GM12878 (cell line): Measurements from ENCODE around the gene INO80. TPM values are rescaled to one million over a fixed set of nuclear protein-coding genes. Genes with fewer than 3 reads are reported as not detected.
A peak's percentile ranks its signal among the peaks of the same experiment; 100 is the strongest.
"Not testable (repeated sequence)": the region's sequence is repeated elsewhere in the genome, so short reads cannot be mapped to it uniquely, and the experiment has no call there.

ENCODE experiments used
- ATAC-seq: fragments of 200-7000 bp; cut with Tn5 transposase; 3 replicates; pipeline ENCODE4 v1.9.1; 2020; ENCODE audit warnings: mild to moderate bottlenecking, moderate library complexity
- BruUV-seq: library from RNA; stranded (reverse); fragments of 400-500 nt; replicated peaks from 2 replicates; lab custom pipeline; 2021; lab: Mats Ljungman, UMichigan
- CTCF ChIA-PET: fragments of 300-600 bp; sonication (Branson Sonifier 250); formaldehyde crosslinking; extraction: SDS; loops from one replicate; lab custom pipeline; 2021; ENCODE audit warnings: inconsistent platforms; lab: Yijun Ruan, JAX
- POLR2A ChIA-PET: fragments of 350-600 bp; formaldehyde crosslinking; extraction: SDS; loops from one replicate; lab custom pipeline; 2021; ENCODE audit warnings: inconsistent platforms; lab: Charles Lee
- RAD21 ChIA-PET: fragments of 300-600 bp; sonication (Branson Sonifier 250); formaldehyde crosslinking; loops from one replicate; lab custom pipeline; 2023; ENCODE audit warnings: antibody characterized with exemption; ENCODE audit not compliant: unreplicated experiment; lab: Charles Lee
- SMC1A ChIA-PET: fragments of 300-600 bp; sonication (Branson Sonifier 250); formaldehyde crosslinking; loops from one replicate; lab custom pipeline; 2023; ENCODE audit not compliant: unreplicated experiment, uncharacterized antibody; lab: Charles Lee
- DNase-seq: peaks from one replicate; pipeline ENCODE4 v3.0.0-alpha.2; 2011; ENCODE audit warnings: low read depth, low spot score
- FAIRE-seq: peaks from 3 replicates; lab custom pipeline; 2011; peaks lifted over from hg19 to GRCh38; lab: Jason Lieb, UNC
- H2AFZ ChIP-seq: 2 replicates; pipeline ENCODE4 v1.6.0; 2011; ENCODE audit warnings: low read depth, low read length, control low read depth; ENCODE audit not compliant: control insufficient read depth
- H3K27ac ChIP-seq: 2 replicates; pipeline ENCODE4 v1.5.1; 2011; ENCODE audit warnings: control low read depth; ENCODE audit not compliant: control insufficient read depth, insufficient read depth
- H3K27me3 ChIP-seq, 2 experiments: replicated peaks in 1 of 2; 2 replicates each; pipeline versions ENCODE4 v1.6.0 to v1.6.1; 2011; ENCODE audit warnings: low read length in 1 of 2; ENCODE audit not compliant: control insufficient read depth in 2 of 2, insufficient read depth in 2 of 2
- H3K36me3 ChIP-seq, 2 experiments: 2 replicates each; pipeline ENCODE4 v1.5.1; 2011; ENCODE audit warnings: low read length in 1 of 2; ENCODE audit not compliant: control insufficient read depth in 2 of 2, insufficient read depth in 2 of 2
- H3K4me1 ChIP-seq: 2 replicates; pipeline ENCODE4 v1.6.1; 2011; ENCODE audit warnings: mild to moderate bottlenecking, low read length, moderate library complexity, mixed read lengths; ENCODE audit not compliant: control insufficient read depth, insufficient read depth
- H3K4me2 ChIP-seq: 2 replicates; pipeline ENCODE4 v1.6.0; 2011; ENCODE audit warnings: control low read depth; ENCODE audit not compliant: control insufficient read depth, insufficient read depth
- H3K4me3 ChIP-seq: fragments of 200-600 bp; sonication (generic); 2 replicates; pipeline ENCODE4 v1.5.1; 2016
- H3K79me2 ChIP-seq: 2 replicates; pipeline ENCODE4 v1.6.0; 2011; ENCODE audit warnings: low read length; ENCODE audit not compliant: control insufficient read depth, insufficient read depth
- H3K9ac ChIP-seq: 2 replicates; pipeline ENCODE4 v1.8.0; 2011; ENCODE audit warnings: low read length, control low read depth, mixed read lengths; ENCODE audit not compliant: control insufficient read depth, insufficient read depth
- H3K9me3 ChIP-seq: replicated peaks from 3 replicates; pipeline ENCODE4 v1.5.1; 2011; ENCODE audit warnings: mild to moderate bottlenecking, low read length; ENCODE audit not compliant: control insufficient read depth, insufficient read depth
- H4K20me1 ChIP-seq: 2 replicates; pipeline ENCODE4 v1.6.0; 2011; ENCODE audit not compliant: control insufficient read depth, insufficient read depth
- E4F1 ChIP-seq: fragments of 450-650 bp; IDR thresholded peaks from 2 replicates; pipeline ENCODE4 v1.6.1; 2018; ENCODE audit warnings: borderline replicate concordance, mild to moderate bottlenecking; ENCODE audit not compliant: partially characterized antibody
- JUNB ChIP-seq: IDR thresholded peaks from 2 replicates; pipeline ENCODE4 v1.6.1; 2016; ENCODE audit warnings: antibody characterized with exemption, mild to moderate bottlenecking
- MAX ChIP-seq: IDR thresholded peaks from 2 replicates; pipeline ENCODE4 v1.6.1; 2012; ENCODE audit warnings: low read depth, low read length, improper control_type of control experiment
- MTA2 ChIP-seq: fragments of 450-650 bp; IDR thresholded peaks from 2 replicates; pipeline ENCODE4 v1.6.1; 2016; ENCODE audit warnings: low read depth, mild to moderate bottlenecking, moderate library complexity
- RUNX3 ChIP-seq: IDR thresholded peaks from 2 replicates; pipeline ENCODE4 v1.6.1; 2012; ENCODE audit warnings: low read length, inconsistent platforms
- SP1 ChIP-seq: IDR thresholded peaks from one replicate; pipeline ENCODE4 v1.6.1; 2011; ENCODE audit warnings: low read depth, low read length
- STAT1 ChIP-seq: fragments of 450-650 bp; conservative IDR thresholded peaks from 2 replicates; pipeline ENCODE4 v1.6.1; 2014; ENCODE audit warnings: antibody characterized with exemption, mild to moderate bottlenecking
- WRNIP1 ChIP-seq: IDR thresholded peaks from 2 replicates; pipeline ENCODE4 v1.6.1; 2011; ENCODE audit warnings: low read depth, low read length, improper control_type of control experiment, borderline replicate concordance
- ZNF274 ChIP-seq: IDR thresholded peaks from one replicate; pipeline ENCODE4 v1.8.0; 2011; ENCODE audit not compliant: insufficient read length, insufficient read depth
- WGBS: methylation state at CpG from one replicate; pipeline ENCODE4 v1.1.6; 2016; ENCODE audit warnings: low lambda C conversion rate; ENCODE audit not compliant: insufficient replicate concordance, insufficient coverage; ENCODE audit errors: missing lambda C conversion rate; 5-methylcytosine and 5-hydroxymethylcytosine counted together
- in situ Hi-C: fragments of 300-500 bp; cut with MboI; formaldehyde crosslinking; loops from 9 replicates; pipeline ENCODE4 v1.14.3; 2018; ENCODE audit warnings: mixed read lengths
- intact Hi-C: fragments of 100-400 bp; cut with micrococcal nuclease; formaldehyde crosslinking; loops from one replicate; pipeline ENCODE4 v1.14.2; 2022; ENCODE audit not compliant: unreplicated experiment
- polyA plus RNA-seq, 11 experiments: library from polyadenylated mRNA; depleted of rRNA in 4 of 11; unstranded in 6 of 11; stranded (reverse) in 5 of 11; fragments of >200 nt; fragmentation: Nextera tagmentation in 4 of 11; fragmentation: Illumina TruSeq in 1 of 11; extraction: Ambion mirVana in 4 of 11; extraction: Trizol in 1 of 11; gene quantifications; 1 replicate in 1 of 11; 2 replicates in 10 of 11; pipeline versions ENCODE4 v1.2.1 to v1.2.3, GENCODE V29; 2011 to 2016; ENCODE audit warnings: inconsistent platforms in 2 of 11, missing spikeins in 2 of 11, low read depth in 1 of 11
- total RNA-seq, 4 experiments: library from RNA; depleted of rRNA in 3 of 4; stranded (reverse); fragments of >200 nt in 3 of 4; fragmentation: Illumina TruSeq in 1 of 4; extraction: Trizol in 1 of 4; gene quantifications; 2 replicates each; pipeline versions ENCODE4 v1.2.1 to v1.2.3, GENCODE V29; 2013 to 2021

The INO80 gene
- total and polyA plus RNA-seq, 10 of the 15 experiments (the other 5 are each of a cell fraction or from before 2014, with no cell fraction given), result 4.5 to 25.0 (median 14.2) TPM

GRCh38 chr15:41080144-41080543, 35.9 kb downstream of the INO80 start (continued):
- TF ChIP-seq E4F1 (no peak), ZNF274 (no peak), MTA2 (no peak), SP1 (no peak), MAX (no peak)

- no peaks in the 10 kb centered on the region for H3K79me2 ChIP-seq
- SMC1A ChIA-PET, result interaction anchor here (0.9 kb wide), 1 partner anchor 172 kb away, joined by 3 read pairs; no protein-coding TSS in a partner anchor
- peak; percentile 30; the same call in 1 of the 2 replicates for TF ChIP-seq RUNX3
- TF ChIP-seq WRNIP1, result no peak
- TF ChIP-seq STAT1, result no peak
- TF ChIP-seq JUNB, result no peak
- peaks cover 5 to 30% of the 10 kb centered on the region in 2 experiments for H3K36me3 ChIP-seq
- ATAC-seq (no peak), DNase-seq (no peak), FAIRE-seq (no peak)
- POLR2A ChIA-PET, result no interaction called here
- RAD21 ChIA-PET, result no interaction called here
- H3K27ac ChIP-seq, result no peak overlapping the region
- no peak overlapping the region for H2AFZ ChIP-seq
- WGBS, result 50% methylated on average over 8 of the region's 8 CpGs
- in situ Hi-C loops, result no loop called here
- H3K4me3 ChIP-seq, result no peak overlapping the region
- CTCF ChIA-PET, result no interaction called here
- H3K9ac ChIP-seq, result no peak overlapping the region
- H3K4me2 ChIP-seq, result no peak overlapping the region
- no peaks in the 10 kb centered on the region for H3K4me1 ChIP-seq
- intact Hi-C loops, result no loop called here
- BruUV-seq, result no TSS peak
- H3K27me3 ChIP-seq, result no peaks in the 10 kb centered on the region
- H4K20me1 ChIP-seq, result no peaks in the 10 kb centered on the region
- H3K9me3 ChIP-seq, result no peaks in the 10 kb centered on the region
These were observed 36.4 kb downstream of the INO80 start for GRCh38 chr15:41079717-41080116.

- RAD21 ChIA-PET, result not testable (repeated sequence)
These were observed 37.2 kb downstream of the INO80 start for GRCh38 chr15:41078879-41079278.

More at GRCh38 chr15:41078879-41079278, 37.2 kb downstream of the INO80 start:
- H3K27me3 ChIP-seq, H3K27ac ChIP-seq, CTCF ChIA-PET, H3K9me3 ChIP-seq, H3K4me1 ChIP-seq, H3K4me2 ChIP-seq, H2AFZ ChIP-seq, intact Hi-C loops, H4K20me1 ChIP-seq, H3K9ac ChIP-seq, DNase-seq, POLR2A ChIA-PET, SMC1A ChIA-PET, H3K4me3 ChIP-seq, in situ Hi-C loops, FAIRE-seq, BruUV-seq, H3K79me2 ChIP-seq, ATAC-seq: not testable (repeated sequence)
- 93% methylated on average over 5 of the region's 5 CpGs for WGBS
- H3K36me3 ChIP-seq, result peaks cover 4 to 32% of the 10 kb centered on the region in 2 experiments
